Common myeloid progenitor, CD34-positive (primary cell): ENCODE data around the gene PA2G4.

Source experiments
- CTCF ChIA-PET: fragments of 350-600 bp; sonication (Branson Sonifier 250); formaldehyde crosslinking; loops from one replicate; lab custom pipeline; 2021; ENCODE audit warnings: antibody characterized with exemption; lab: Charles Lee
- POLR2A ChIA-PET: fragments of 350-600 bp; sonication (Branson Sonifier 250); formaldehyde crosslinking; loops from one replicate; lab custom pipeline; 2021; ENCODE audit warnings: antibody characterized with exemption; lab: Charles Lee
- DNase-seq, 3 donors: peaks; one replicate each; pipeline versions ENCODE4 v3.0.0 to v3.0.0-alpha.2; 2013
- H3K27ac ChIP-seq, 2 experiments: 1 replicate in 1 of 2; 2 replicates in 1 of 2; pipeline ENCODE4 v1.7.0; 2013; ENCODE audit warnings: inconsistent platforms in 2 of 2, low read length in 2 of 2, mild to moderate bottlenecking in 2 of 2, low read depth in 1 of 2, moderate library complexity in 1 of 2; ENCODE audit not compliant: severe bottlenecking in 2 of 2, insufficient read depth in 1 of 2, poor library complexity in 1 of 2
- H3K27me3 ChIP-seq, 5 experiments: replicated peaks in 2 of 5; 1 replicate in 3 of 5; 2 replicates in 2 of 5; pipeline versions ENCODE4 v1.6.1 to v1.7.0; 2013; ENCODE audit warnings: low read length in 4 of 5, mild to moderate bottlenecking in 2 of 5, moderate library complexity in 2 of 5, inconsistent platforms in 1 of 5; ENCODE audit not compliant: insufficient read depth in 5 of 5, control insufficient read depth in 4 of 5
- H3K36me3 ChIP-seq, 4 experiments: 1 replicate in 2 of 4; 2 replicates in 2 of 4; pipeline versions ENCODE4 v1.6.1 to v1.7.0; 2013; ENCODE audit warnings: low read length in 3 of 4, control low read depth in 1 of 4, mild to moderate bottlenecking in 1 of 4; ENCODE audit not compliant: control insufficient read depth in 4 of 4, insufficient read depth in 4 of 4
- H3K4me1 ChIP-seq, 4 experiments: 1 replicate in 3 of 4; 2 replicates in 1 of 4; pipeline versions ENCODE4 v1.6.1 to v1.7.1; 2013; ENCODE audit warnings: low read length in 3 of 4, mild to moderate bottlenecking in 3 of 4, control low read depth in 1 of 4, inconsistent platforms in 1 of 4, moderate library complexity in 1 of 4; ENCODE audit not compliant: control insufficient read depth in 4 of 4, insufficient read depth in 4 of 4; ENCODE audit errors: control extremely low read depth in 1 of 4
- H3K4me3 ChIP-seq, 7 experiments: 1 replicate in 4 of 7; 2 replicates in 3 of 7; pipeline versions ENCODE4 v1.5.1 to v1.7.0; 2013; ENCODE audit warnings: mild to moderate bottlenecking in 7 of 7, low read length in 6 of 7, moderate library complexity in 6 of 7, inconsistent platforms in 2 of 7, low read depth in 2 of 7, control low read depth in 1 of 7; ENCODE audit not compliant: insufficient read depth in 4 of 7, control insufficient read depth in 1 of 7; ENCODE audit errors: extremely low read depth in 1 of 7
- H3K9me3 ChIP-seq, 5 experiments: 1 replicate in 4 of 5; 2 replicates in 1 of 5; pipeline versions ENCODE4 v1.6.1 to v1.7.1; 2013; ENCODE audit warnings: low read length in 4 of 5, mild to moderate bottlenecking in 2 of 5, inconsistent platforms in 1 of 5, low read depth in 1 of 5, moderate library complexity in 1 of 5; ENCODE audit not compliant: control insufficient read depth in 4 of 5, insufficient read depth in 2 of 5; ENCODE audit errors: control extremely low read depth in 1 of 5
- WGBS: methylation state at CpG from one replicate; pipeline ENCODE4 v1.1.5; 2013; ENCODE audit not compliant: insufficient coverage; 5-methylcytosine and 5-hydroxymethylcytosine counted together

Gene PA2G4

GRCh38 chr12:56078427-56078826, 25.9 kb upstream of the PA2G4 start:
- CTCF ChIA-PET: interaction anchor here (1.0 to 1.6 kb wide), 2 partner anchors 29 to 34 kb away, joined by 4 to 5 read pairs; no protein-coding TSS in a partner anchor
- no peak overlapping the region for H3K27ac ChIP-seq
- peaks cover 0 to 37% (median 19%) of the 10 kb centered on the region in 5 experiments for H3K27me3 ChIP-seq
- no peak for DNase-seq
- POLR2A ChIA-PET: interaction anchor here (0.6 kb wide), 2 partner anchors 27 to 343 kb away, joined by 4 read pairs; no protein-coding TSS in a partner anchor
- H3K4me1 ChIP-seq: peaks cover 0 to 18% (median 17%) of the 10 kb centered on the region in 4 experiments
- no peaks in the 10 kb centered on the region for H3K36me3 ChIP-seq
- no CpG with 5 or more reads among the region's 1 CpG for WGBS
- H3K9me3 ChIP-seq: no peaks in the 10 kb centered on the region
- no peak overlapping the region for H3K4me3 ChIP-seq

GRCh38 chr12:56078931-56079722, 25.2 kb upstream of the PA2G4 start:
- no peaks in the 10 kb centered on the region for H3K36me3 ChIP-seq
- POLR2A ChIA-PET: interaction anchor here (1.1 kb wide), 1 partner anchor 25 kb away, joined by 3 read pairs; the partner anchor contains the start of gene PA2G4
- peaks cover 0 to 42% (median 20%) of the 10 kb centered on the region in 5 experiments for H3K27me3 ChIP-seq
- CTCF ChIA-PET: interaction anchor here (0.6 to 3.1 kb wide), 8 partner anchors 9 to 34 kb away, joined by 3 to 10 read pairs (median 4); partner anchors contain the start of gene PA2G4
- H3K4me3 ChIP-seq: peak overlapping the region; percentile 34 to 77 (median 64)
- H3K27ac ChIP-seq: no peak overlapping the region
- WGBS: 6% methylated on average over 35 of the region's 50 CpGs
- peaks cover 0 to 18% (median 17%) of the 10 kb centered on the region in 4 experiments for H3K4me1 ChIP-seq
- no peaks in the 10 kb centered on the region for H3K9me3 ChIP-seq
- peak; percentile 44 to 57 (median 49) for DNase-seq

- Histone ChIP-seq H3K4me1 (peaks cover 0 to 18% (median 17%) of the 10 kb centered on the region in 4 experiments), H3K9me3 (no peaks in the 10 kb centered on the region), H3K36me3 (no peaks in the 10 kb centered on the region), H3K27ac (no peak within 1 kb of the TSS), H3K27me3 (peaks cover 0 to 42% (median 20%) of the 10 kb centered on the region in 5 experiments), H3K4me3 (peak within 1 kb of the TSS; percentile 37 to 77 (median 64))
- POLR2A ChIA-PET: interaction anchor here (1.1 kb wide), 1 partner anchor 24 kb away, joined by 3 read pairs; the partner anchor contains the start of gene PA2G4
- WGBS: under 1% methylated on average over 48 of the region's 59 CpGs
- DNase-seq: peak; percentile 70 to 89 (median 84)
- CTCF ChIA-PET: interaction anchor here (1.1 to 3.1 kb wide), 7 partner anchors 13 to 28 kb away, joined by 3 to 10 read pairs (median 4); partner anchors contain the start of gene PA2G4
Observed at GRCh38 chr12:56079723-56080555, 24.4 kb upstream of the PA2G4 start, which contains the start of gene ERBB3. TSS of gene ERBB3 (plus strand) at chr12:56080165. CDS start at chr12:56080301, 136 bp downstream.

GRCh38 chr12:56080556-56081138, 23.7 kb upstream of the PA2G4 start:
- H3K36me3 ChIP-seq: no peaks in the 10 kb centered on the region
- no peak for DNase-seq
- CTCF ChIA-PET: interaction anchor here (1.1 to 3.1 kb wide), 3 partner anchors 13 to 24 kb away, joined by 3 to 10 read pairs (median 5); partner anchors contain the start of gene PA2G4
- no peak overlapping the region for H3K27ac ChIP-seq
- H3K4me1 ChIP-seq: peaks cover 0 to 18% (median 17%) of the 10 kb centered on the region in 4 experiments
- H3K4me3 ChIP-seq: peak overlapping the region in 6 of 7 experiments; percentile 59 to 77 (median 66)
- peaks cover 0 to 42% (median 20%) of the 10 kb centered on the region in 5 experiments for H3K27me3 ChIP-seq
- no peaks in the 10 kb centered on the region for H3K9me3 ChIP-seq
- POLR2A ChIA-PET: no interaction called here
- WGBS: 32% methylated on average over 12 of the region's 20 CpGs

- ChIA-PET POLR2A (interaction anchor here (0.6 kb wide), 1 partner anchor 1708 kb away, joined by 3 read pairs; no protein-coding TSS in a partner anchor), CTCF (interaction anchor here (0.9 to 3.1 kb wide), 7 partner anchors 12 to 39 kb away, joined by 3 to 10 read pairs (median 3); partner anchors contain the start of gene PA2G4)
- no peaks in the 10 kb centered on the region for H3K36me3 ChIP-seq
- H3K9me3 ChIP-seq: no peaks in the 10 kb centered on the region
- no peak overlapping the region for H3K27ac ChIP-seq
- peaks cover 0 to 42% (median 20%) of the 10 kb centered on the region in 5 experiments for H3K27me3 ChIP-seq
- 86% methylated on average over 4 of the region's 6 CpGs for WGBS
- no peak for DNase-seq
- H3K4me3 ChIP-seq: no peak overlapping the region
- peaks cover 0 to 18% (median 17%) of the 10 kb centered on the region in 4 experiments for H3K4me1 ChIP-seq
Observed at GRCh38 chr12:56081393-56082347, 22.7 kb upstream of the PA2G4 start.
